Tibial artery (tissue), 4 donors: ENCODE results near the gene HDAC1.

Experiments
- DNase-seq, 2 donors: peaks; one replicate each; pipeline ENCODE4 v3.0.0-alpha.2; 2019
- H3K27ac ChIP-seq, 2 donors: fragments of 200-600 bp; sonication (generic) in 1 of 2; 1 replicate in 1 of 2; 2 replicates in 1 of 2; pipeline ENCODE4 v1.5.1; 2018 to 2019; ENCODE audit warnings: mild to moderate bottlenecking in 1 of 2
- H3K27me3 ChIP-seq, 2 donors: fragments of 200-600 bp; sonication (generic) in 1 of 2; one replicate each; pipeline versions ENCODE4 v1.5.1 to v1.6.0; 2016 to 2019
- H3K36me3 ChIP-seq, 3 donors: fragments of 200-600 bp; sonication (generic) in 2 of 3; one replicate each; pipeline ENCODE4 v1.5.1; 2016 to 2019; ENCODE audit warnings: mild to moderate bottlenecking in 2 of 3
- H3K4me1 ChIP-seq, 4 donors: fragments of 200-600 bp; sonication (generic) in 2 of 4; 1 replicate in 3 of 4; 2 replicates in 1 of 4; pipeline ENCODE4 v1.5.1; 2016 to 2019
- H3K4me3 ChIP-seq, 2 donors: fragments of 200-600 bp; sonication (generic) in 1 of 2; 1 replicate in 1 of 2; 2 replicates in 1 of 2; pipeline ENCODE4 v1.5.1; 2018 to 2019; ENCODE audit warnings: mild to moderate bottlenecking in 2 of 2
- H3K9me3 ChIP-seq, 3 donors: fragments of 200-600 bp; sonication (generic) in 1 of 3; one replicate each; pipeline ENCODE4 v1.5.1; 2016 to 2019
- intact Hi-C: fragments of 100-400 bp; cut with DNase I; formaldehyde crosslinking; loops from one replicate; pipeline ENCODE4 v1.15.0; 2023; ENCODE audit warnings: low total_unique reads
- TF ChIP-seq, protein P1 (sequence below), 2 experiments: fragments of 200-600 bp in 1 of 2; fragments of 450-650 bp in 1 of 2; IDR thresholded peaks; one replicate each; pipeline ENCODE4 v1.5.1; 2017 to 2019; ENCODE audit warnings: antibody characterized with exemption in 2 of 2, mild to moderate bottlenecking in 1 of 2, moderate library complexity in 1 of 2

HDAC1 gene

DNA sequence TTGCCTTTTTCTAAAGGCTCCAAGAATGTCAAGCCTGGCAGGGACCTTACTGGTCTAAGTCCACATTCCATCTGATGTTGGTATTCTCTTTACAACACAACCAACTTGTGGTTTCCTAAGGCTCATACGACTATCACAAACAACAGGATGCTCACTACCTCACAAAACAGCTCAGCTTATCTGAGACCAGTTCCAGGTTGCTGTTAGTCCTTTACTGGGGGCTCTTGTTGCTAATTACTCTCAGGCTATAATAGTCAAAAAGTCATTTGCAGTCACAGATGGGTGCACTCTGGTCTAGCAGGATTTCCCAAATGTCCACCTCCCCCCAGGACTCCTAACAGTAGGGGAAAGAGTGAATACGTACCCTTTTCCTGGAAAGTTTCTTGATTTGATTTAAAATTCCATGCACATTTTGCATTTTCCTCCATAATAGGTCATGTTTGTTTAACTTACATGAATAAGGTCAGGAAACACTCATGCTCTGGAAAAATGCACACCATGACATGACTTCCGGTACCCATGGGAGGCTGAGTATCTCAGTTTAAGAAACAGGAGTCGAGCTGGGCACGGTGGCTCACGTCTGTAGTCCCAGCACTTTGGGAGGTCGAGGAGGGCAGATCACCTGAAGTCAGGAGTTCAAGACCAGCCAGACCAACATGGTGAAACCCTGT lies 24.8 kb upstream of the HDAC1 start:
- H3K4me3 ChIP-seq, result no peak overlapping the region
- H3K36me3 ChIP-seq, result no peaks in the 10 kb centered on the region
- H3K9me3 ChIP-seq, result no peaks in the 10 kb centered on the region
- intact Hi-C loops, result no loop called here
- no peak overlapping the region for H3K27ac ChIP-seq
- peaks cover 0 to 8% (median 3%) of the 10 kb centered on the region in 4 donors for H3K4me1 ChIP-seq
- peaks cover 0 to 4% of the 10 kb centered on the region in 2 donors for H3K27me3 ChIP-seq
- no peak for DNase-seq
- TF ChIP-seq, protein P1, sequence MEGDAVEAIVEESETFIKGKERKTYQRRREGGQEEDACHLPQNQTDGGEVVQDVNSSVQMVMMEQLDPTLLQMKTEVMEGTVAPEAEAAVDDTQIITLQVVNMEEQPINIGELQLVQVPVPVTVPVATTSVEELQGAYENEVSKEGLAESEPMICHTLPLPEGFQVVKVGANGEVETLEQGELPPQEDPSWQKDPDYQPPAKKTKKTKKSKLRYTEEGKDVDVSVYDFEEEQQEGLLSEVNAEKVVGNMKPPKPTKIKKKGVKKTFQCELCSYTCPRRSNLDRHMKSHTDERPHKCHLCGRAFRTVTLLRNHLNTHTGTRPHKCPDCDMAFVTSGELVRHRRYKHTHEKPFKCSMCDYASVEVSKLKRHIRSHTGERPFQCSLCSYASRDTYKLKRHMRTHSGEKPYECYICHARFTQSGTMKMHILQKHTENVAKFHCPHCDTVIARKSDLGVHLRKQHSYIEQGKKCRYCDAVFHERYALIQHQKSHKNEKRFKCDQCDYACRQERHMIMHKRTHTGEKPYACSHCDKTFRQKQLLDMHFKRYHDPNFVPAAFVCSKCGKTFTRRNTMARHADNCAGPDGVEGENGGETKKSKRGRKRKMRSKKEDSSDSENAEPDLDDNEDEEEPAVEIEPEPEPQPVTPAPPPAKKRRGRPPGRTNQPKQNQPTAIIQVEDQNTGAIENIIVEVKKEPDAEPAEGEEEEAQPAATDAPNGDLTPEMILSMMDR (IDR thresholded peaks at IDR 0.05), result no peak

DNA sequence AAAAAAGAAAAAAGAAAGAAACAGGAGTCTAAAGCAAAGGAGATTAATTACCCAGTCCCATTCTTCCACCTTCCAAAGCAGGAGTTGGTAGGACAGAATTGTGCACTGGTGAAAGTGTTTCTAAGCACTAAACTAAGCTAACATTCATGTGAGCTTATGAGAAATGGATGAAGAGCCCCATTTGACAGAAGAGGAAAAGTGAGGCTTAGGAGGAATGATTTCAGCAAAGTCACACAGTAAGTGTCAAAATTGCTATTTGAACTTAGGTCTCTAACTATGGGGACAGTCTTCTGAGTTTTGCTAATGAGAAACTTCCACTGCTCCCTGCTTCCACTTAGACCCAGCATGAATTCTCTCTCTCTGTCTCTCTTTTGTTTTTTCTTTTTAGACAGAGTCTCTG lies 22.1 kb upstream of the HDAC1 start:
- Histone ChIP-seq H3K27ac (no peak overlapping the region), H3K9me3 (no peaks in the 10 kb centered on the region), H3K27me3 (peaks cover 0 to 21% of the 10 kb centered on the region in 2 donors), H3K4me1 (peaks cover 0 to 8% (median 3%) of the 10 kb centered on the region in 4 donors), H3K4me3 (no peak overlapping the region), H3K36me3 (no peaks in the 10 kb centered on the region)
- intact Hi-C loops, result no loop called here
- TF ChIP-seq, protein P1 (IDR thresholded peaks at IDR 0.05), result no peak
- DNase-seq, result no peak

DNA sequence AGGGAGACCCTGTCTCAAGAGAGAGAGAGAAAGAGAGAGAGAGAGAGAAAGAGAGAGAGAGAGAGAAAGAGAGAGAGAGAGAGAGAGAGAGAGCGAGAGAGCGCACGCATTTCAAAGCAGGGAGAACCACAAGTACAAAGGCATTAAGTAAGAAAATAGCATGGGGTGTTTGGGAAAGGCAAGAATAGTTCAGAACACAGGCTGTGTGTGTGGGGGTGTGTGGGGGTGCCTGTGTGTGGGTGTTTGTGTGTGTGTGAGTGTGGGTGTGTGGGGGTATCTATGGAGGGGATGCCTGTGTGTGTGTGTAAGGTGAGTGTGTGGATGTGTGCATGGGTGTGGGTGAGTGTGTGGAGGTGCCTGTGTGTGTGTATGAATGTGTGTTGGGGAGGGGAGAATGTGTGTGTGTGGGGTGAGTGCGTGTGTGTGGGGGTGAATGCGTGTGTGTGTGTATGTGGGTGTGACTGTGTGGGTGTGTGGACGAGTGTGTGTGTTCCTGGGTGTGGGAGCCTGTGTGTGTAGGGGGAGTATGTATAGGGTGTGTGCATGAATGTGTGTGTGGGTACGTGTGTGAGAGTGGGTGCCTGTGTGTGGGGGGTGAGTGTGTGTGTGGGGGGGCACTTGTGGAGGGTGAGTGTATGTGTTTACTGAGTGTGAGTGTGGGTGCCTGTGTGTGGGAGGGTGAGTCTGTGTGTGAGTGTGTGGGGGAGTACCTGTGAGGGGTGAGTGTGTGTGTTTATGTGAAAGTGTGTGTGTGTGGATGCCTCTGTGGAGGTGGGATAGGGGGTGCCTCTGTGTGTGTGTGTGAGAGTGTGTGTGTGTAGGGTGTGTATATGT lies 19.1 kb upstream of the HDAC1 start:
- Histone ChIP-seq H3K4me1 (no peaks in the 10 kb centered on the region), H3K9me3 (no peaks in the 10 kb centered on the region), H3K27me3 (peaks cover 0 to 39% of the 10 kb centered on the region in 2 donors), H3K4me3 (no peak overlapping the region), H3K36me3 (no peaks in the 10 kb centered on the region), H3K27ac (no peak overlapping the region)
- intact Hi-C loops, result no loop called here
- TF ChIP-seq, protein P1 (IDR thresholded peaks at IDR 0.05), result no peak
- no peak for DNase-seq

DNA sequence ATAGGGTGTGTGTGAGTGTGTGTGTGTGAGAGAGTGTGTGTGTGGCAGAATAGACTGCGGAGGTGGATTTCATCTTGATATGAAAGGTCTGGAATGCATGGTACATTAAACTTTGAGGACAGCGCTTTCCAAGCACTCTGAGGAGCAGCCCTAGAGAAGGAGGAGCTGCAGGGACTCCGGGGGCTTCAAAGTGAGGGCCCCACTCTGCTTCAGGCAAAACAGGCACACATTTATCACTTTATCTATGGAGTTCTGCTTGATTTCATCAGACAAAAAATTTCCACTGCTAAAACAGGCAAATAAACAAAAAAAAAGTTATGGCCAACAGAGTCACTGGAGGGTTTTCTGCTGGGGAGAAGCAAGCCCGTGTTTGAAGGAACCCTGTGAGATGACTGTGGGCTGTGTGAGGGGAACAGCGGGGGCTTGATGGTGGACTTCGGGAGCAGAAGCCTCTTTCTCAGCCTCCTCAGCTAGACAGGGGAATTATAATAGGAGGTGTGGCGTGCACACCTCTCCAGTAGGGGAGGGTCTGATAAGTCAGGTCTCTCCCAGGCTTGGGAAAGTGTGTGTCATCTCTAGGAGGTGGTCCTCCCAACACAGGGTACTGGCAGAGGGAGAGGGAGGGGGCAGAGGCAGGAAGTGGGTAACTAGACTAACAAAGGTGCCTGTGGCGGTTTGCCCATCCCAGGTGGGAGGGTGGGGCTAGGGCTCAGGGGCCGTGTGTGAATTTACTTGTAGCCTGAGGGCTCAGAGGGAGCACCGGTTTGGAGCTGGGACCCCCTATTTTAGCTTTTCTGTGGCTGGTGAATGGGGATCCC lies 18.3 kb upstream of the HDAC1 start:
- H3K4me3 ChIP-seq, result no peak overlapping the region
- no peak for DNase-seq
- intact Hi-C loops, result no loop called here
- TF ChIP-seq, protein P1 (IDR thresholded peaks at IDR 0.05), result no peak
- H3K27me3 ChIP-seq, result peaks cover 0 to 39% of the 10 kb centered on the region in 2 donors
- no peaks in the 10 kb centered on the region for H3K9me3 ChIP-seq
- no peaks in the 10 kb centered on the region for H3K36me3 ChIP-seq
- H3K4me1 ChIP-seq, result no peaks in the 10 kb centered on the region
- no peak overlapping the region for H3K27ac ChIP-seq

DNA sequence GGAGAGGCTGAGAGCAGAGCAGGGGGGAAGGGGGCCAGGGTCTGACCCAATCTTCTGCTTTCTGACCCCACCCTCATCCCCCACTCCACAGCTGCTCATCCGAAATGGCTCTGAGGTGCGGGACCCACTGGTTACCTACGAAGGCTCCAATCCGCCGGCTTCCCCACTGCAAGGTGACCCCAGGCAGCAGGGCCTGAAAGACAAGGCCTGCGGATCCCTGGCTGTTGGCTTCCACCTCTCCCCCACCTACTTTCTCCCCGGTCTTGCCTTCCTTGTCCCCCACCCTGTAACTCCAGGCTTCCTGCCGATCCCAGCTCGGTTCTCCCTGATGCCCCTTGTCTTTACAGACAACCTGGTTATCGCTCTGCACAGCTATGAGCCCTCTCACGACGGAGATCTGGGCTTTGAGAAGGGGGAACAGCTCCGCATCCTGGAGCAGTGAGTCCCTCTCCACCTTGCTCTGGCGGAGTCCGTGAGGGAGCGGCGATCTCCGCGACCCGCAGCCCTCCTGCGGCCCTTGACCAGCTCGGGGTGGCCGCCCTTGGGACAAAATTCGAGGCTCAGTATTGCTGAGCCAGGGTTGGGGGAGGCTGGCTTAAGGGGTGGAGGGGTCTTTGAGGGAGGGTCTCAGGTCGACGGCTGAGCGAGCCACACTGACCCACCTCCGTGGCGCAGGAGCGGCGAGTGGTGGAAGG lies 17.1 kb upstream of the HDAC1 start:
- intact Hi-C loops, result no loop called here
- H3K4me1 ChIP-seq, result no peaks in the 10 kb centered on the region
- H3K36me3 ChIP-seq, result no peaks in the 10 kb centered on the region
- H3K27ac ChIP-seq, result no peak overlapping the region
- H3K4me3 ChIP-seq, result no peak overlapping the region
- DNase-seq, result no peak
- no peaks in the 10 kb centered on the region for H3K9me3 ChIP-seq
- TF ChIP-seq, protein P1 (IDR thresholded peaks at IDR 0.05), result no peak
- peaks cover 0 to 39% of the 10 kb centered on the region in 2 donors for H3K27me3 ChIP-seq
